WI38 (cell line): ENCODE data around the gene VAX1.

Source experiments
- H3K4me3 ChIP-seq: 2 replicates; pipeline ENCODE4 v1.5.1; 2011; ENCODE audit warnings: low read depth, mild to moderate bottlenecking, control low read depth, low read length
- CTCF ChIP-seq: IDR thresholded peaks from 2 replicates; pipeline ENCODE4 v1.5.1; 2012; ENCODE audit warnings: low read depth, mild to moderate bottlenecking, control low read depth, low read length

Gene VAX1

GRCh38 chr10:117175215-117175900 lies 37.3 kb upstream of the VAX1 start:
- peak overlapping the region; percentile 40 for H3K4me3 ChIP-seq
- no peak for TF ChIP-seq CTCF

GRCh38 chr10:117174439-117175214 lies 36.6 kb upstream of the VAX1 start:
- peak; percentile 94 for TF ChIP-seq CTCF
- H3K4me3 ChIP-seq: peak overlapping the region; percentile 40

GRCh38 chr10:117170244-117170643 lies 32.2 kb upstream of the VAX1 start:
- no peak for TF ChIP-seq CTCF
- H3K4me3 ChIP-seq: no peak overlapping the region

- H3K4me3 ChIP-seq: no peak overlapping the region
- TF ChIP-seq CTCF: no peak
Measured at GRCh38 chr10:117169480-117169879, 31.4 kb upstream of the VAX1 start.

- no peak overlapping the region for H3K4me3 ChIP-seq
- TF ChIP-seq CTCF: no peak
Measured at GRCh38 chr10:117168729-117169128, 30.7 kb upstream of the VAX1 start.

- peak; percentile 56 for TF ChIP-seq CTCF
- H3K4me3 ChIP-seq: no peak overlapping the region
Measured at GRCh38 chr10:117167789-117168674, 30.0 kb upstream of the VAX1 start.

- no peak for TF ChIP-seq CTCF
- no peak overlapping the region for H3K4me3 ChIP-seq
Measured at GRCh38 chr10:117167346-117167788, 29.3 kb upstream of the VAX1 start.
